ENCODE results near the gene HOXB5.

- TF ChIP-seq CTCF (IDR thresholded peaks at IDR 0.05; ENCODE audit: low read length) (no peak), EZH2 (IDR thresholded peaks at IDR 0.05; ENCODE audit: borderline replicate concordance, low read length) (no peak)
Measured at GRCh38 chr17:48627118-48627597, 33.6 kb upstream of the HOXB5 start.
